CD4-positive, alpha-beta T cell (primary cell): Measurements from ENCODE around the gene FBLN1. TPM values are rescaled to one million over a fixed set of nuclear protein-coding genes. Genes with fewer than 3 reads are reported as not detected.

Experiments used
- ATAC-seq: fragments of 200-7000 bp; cut with Tn5 transposase; one replicate; pipeline ENCODE4 v1.10.0; 2022; ENCODE audit warnings: mild to moderate bottlenecking; ENCODE audit not compliant: poor library complexity
- CTCF ChIA-PET: fragments of 350-600 bp; sonication (Branson Sonifier 250); formaldehyde crosslinking; loops from one replicate; lab custom pipeline; 2021; ENCODE audit warnings: antibody characterized with exemption, inconsistent platforms; lab: Charles Lee
- POLR2A ChIA-PET: fragments of 350-600 bp; sonication (Branson Sonifier 250); formaldehyde crosslinking; loops from one replicate; lab custom pipeline; 2021; ENCODE audit warnings: antibody characterized with exemption, inconsistent platforms; lab: Charles Lee
- DNase-seq, 14 experiments: peaks; one replicate each; pipeline ENCODE4 v3.0.0-alpha.2; 2013 to 2020; ENCODE audit warnings: mixed read lengths in 2 of 14
- H3K27ac ChIP-seq, 2 donors: one replicate each; pipeline versions ENCODE4 v1.5.1 to v1.7.0; 2013; ENCODE audit warnings: low read length in 2 of 2, low read depth in 1 of 2, mild to moderate bottlenecking in 1 of 2
- H3K27me3 ChIP-seq, 2 experiments: 1 replicate in 1 of 2; 2 replicates in 1 of 2; pipeline versions ENCODE4 v1.6.1 to v1.7.0; 2013; ENCODE audit warnings: low read length in 2 of 2, control low read depth in 1 of 2, mild to moderate bottlenecking in 1 of 2, moderate library complexity in 1 of 2; ENCODE audit not compliant: insufficient read depth in 2 of 2, control insufficient read depth in 1 of 2
- H3K36me3 ChIP-seq: one replicate; pipeline ENCODE4 v1.6.1; 2013; ENCODE audit warnings: low read length, control low read depth; ENCODE audit not compliant: insufficient read depth
- H3K4me1 ChIP-seq: one replicate; pipeline ENCODE4 v1.6.1; 2013; ENCODE audit warnings: low read length, control low read depth; ENCODE audit not compliant: insufficient read depth
- H3K4me3 ChIP-seq: one replicate; pipeline ENCODE4 v1.5.1; 2013; ENCODE audit warnings: mild to moderate bottlenecking, low read length, moderate library complexity
- H3K9me3 ChIP-seq, 2 experiments: 1 replicate in 1 of 2; 2 replicates in 1 of 2; pipeline versions ENCODE4 v1.6.1 to v1.7.0; 2013; ENCODE audit warnings: low read length in 2 of 2, mild to moderate bottlenecking in 2 of 2, control low read depth in 1 of 2, moderate library complexity in 1 of 2; ENCODE audit not compliant: control insufficient read depth in 1 of 2, insufficient read depth in 1 of 2
- H3K27ac Mint-ChIP-seq: one replicate; pipeline ENCODE4 v1.8.0; 2020; ENCODE audit warnings: mixed read lengths
- H3K27me3 Mint-ChIP-seq: one replicate; pipeline ENCODE4 v1.8.0; 2021; ENCODE audit warnings: mixed read lengths
- H3K36me3 Mint-ChIP-seq: one replicate; pipeline ENCODE4 v1.8.0; 2021; ENCODE audit warnings: low read depth, mixed read lengths
- H3K4me1 Mint-ChIP-seq: one replicate; pipeline ENCODE4 v1.8.0; 2021; ENCODE audit warnings: low read depth, mixed read lengths
- H3K4me3 Mint-ChIP-seq: one replicate; pipeline ENCODE4 v1.8.0; 2020; ENCODE audit warnings: mild to moderate bottlenecking, mixed read lengths
- H3K9me3 Mint-ChIP-seq: one replicate; pipeline ENCODE4 v1.8.0; 2020; ENCODE audit warnings: mixed read lengths
- CTCF ChIP-seq: fragments of 200-600 bp; IDR thresholded peaks from one replicate; pipeline ENCODE4 v1.8.0; 2022; ENCODE audit warnings: antibody characterized with exemption, mild to moderate bottlenecking
- intact Hi-C, 2 experiments: fragments of 100-400 bp; cut with DNase I in 1 of 2; cut with micrococcal nuclease in 1 of 2; formaldehyde crosslinking; loops; one replicate each; pipeline versions ENCODE4 v1.15.1 to v1.9.0; 2023 to 2025; cut with DNase I, micrococcal nuclease
- total RNA-seq, 174 experiments: library from RNA in 2 of 174; stranded (reverse) in 2 of 174; gene quantifications; one replicate each; pipeline ENCODE4 v1.2.3 and lab custom pipeline; 2021 to 2026

The FBLN1 gene
- total RNA-seq, 2 experiments from 2014 or later = not detected

GRCh38 chr22:45564349-45565030 is 61.8 kb downstream of the FBLN1 start:
- ATAC-seq = no peak
- CTCF ChIA-PET = interaction anchor here (1.3 kb wide), 1 partner anchor 14 kb away, joined by 3 read pairs; no protein-coding TSS in a partner anchor
- Histone ChIP-seq H3K4me3 (no peak overlapping the region), H3K27ac (no peak overlapping the region), H3K4me1 (no peaks in the 10 kb centered on the region), H3K27me3 (peaks cover 5% of the 10 kb centered on the region in 2 experiments), H3K9me3 (peaks cover 3 to 14% of the 10 kb centered on the region in 2 experiments), H3K36me3 (no peaks in the 10 kb centered on the region)
- intact Hi-C loops = no loop called here
- POLR2A ChIA-PET = no interaction called here
- Mint-ChIP-seq H3K4me1 (no peaks in the 10 kb centered on the region), H3K9me3 (peaks cover 7% of the 10 kb centered on the region), H3K36me3 (no peaks in the 10 kb centered on the region), H3K27me3 (peaks cover 37% of the 10 kb centered on the region), H3K27ac (no peak overlapping the region), H3K4me3 (no peak overlapping the region)
- TF ChIP-seq CTCF = no peak
- no peak for DNase-seq

- CTCF ChIA-PET = interaction anchor here (1.3 kb wide), 1 partner anchor 13 kb away, joined by 3 read pairs; no protein-coding TSS in a partner anchor
Observed at GRCh38 chr22:45565171-45565570, 62.5 kb downstream of the FBLN1 start.

GRCh38 chr22:45565973-45566372 is 63.3 kb downstream of the FBLN1 start:
- H3K4me1 Mint-ChIP-seq = no peaks in the 10 kb centered on the region
- Histone ChIP-seq H3K27ac (no peak overlapping the region), H3K36me3 (no peaks in the 10 kb centered on the region), H3K9me3 (peaks cover 6 to 21% of the 10 kb centered on the region in 2 experiments), H3K4me1 (no peaks in the 10 kb centered on the region), H3K27me3 (peaks cover 5% of the 10 kb centered on the region in 2 experiments), H3K4me3 (no peak overlapping the region)
- ChIA-PET CTCF (no interaction called here), POLR2A (no interaction called here)
- no peak overlapping the region for H3K4me3 Mint-ChIP-seq
- H3K27ac Mint-ChIP-seq = no peak overlapping the region
- H3K36me3 Mint-ChIP-seq = no peaks in the 10 kb centered on the region
- peaks cover 9% of the 10 kb centered on the region for H3K9me3 Mint-ChIP-seq
- ATAC-seq = no peak
- intact Hi-C loops = no loop called here
- H3K27me3 Mint-ChIP-seq = peaks cover 37% of the 10 kb centered on the region
- DNase-seq = no peak
- no peak for TF ChIP-seq CTCF

More at GRCh38 chr22:45565171-45565570, 62.5 kb downstream of the FBLN1 start:
- H3K4me3 Mint-ChIP-seq = no peak overlapping the region
- POLR2A ChIA-PET = no interaction called here
- peaks cover 37% of the 10 kb centered on the region for H3K27me3 Mint-ChIP-seq
- ATAC-seq (no peak), DNase-seq (no peak)
- peaks cover 7% of the 10 kb centered on the region for H3K9me3 Mint-ChIP-seq
- peaks cover under 1 to 18% of the 10 kb centered on the region in 2 experiments for H3K9me3 ChIP-seq
- no peak overlapping the region for H3K4me3 ChIP-seq
- H3K27ac Mint-ChIP-seq = no peak overlapping the region
- intact Hi-C loops = no loop called here
- H3K36me3 Mint-ChIP-seq = no peaks in the 10 kb centered on the region
- H3K4me1 ChIP-seq = no peaks in the 10 kb centered on the region
- no peaks in the 10 kb centered on the region for H3K36me3 ChIP-seq
- peaks cover 5% of the 10 kb centered on the region in 2 experiments for H3K27me3 ChIP-seq
- H3K27ac ChIP-seq = no peak overlapping the region
- no peak for TF ChIP-seq CTCF
- H3K4me1 Mint-ChIP-seq = no peaks in the 10 kb centered on the region
